Measurements from ENCODE around the gene RPLP2. TPM values are rescaled to one million over a fixed set of nuclear protein-coding genes. Genes with fewer than 3 reads are reported as not detected.

Gene RPLP2
- total RNA-seq, 1 experiment from 2014 or later, result 2,582 TPM

GRCh38 chr11:795634-796564 is 13.9 kb upstream of the RPLP2 start:
- Mint-ChIP-seq H3K4me1 (peaks cover 16% of the 10 kb centered on the region), H3K27ac (no peak overlapping the region), H3K9me3 (no peaks in the 10 kb centered on the region), H3K4me3 (no peak overlapping the region), H3K36me3 (no peaks in the 10 kb centered on the region), H3K27me3 (ENCODE audit: low read depth) (no peaks in the 10 kb centered on the region)
- POLR2A ChIA-PET, result interaction anchor here (0.5 to 1.7 kb wide), 4 partner anchors 12 to 100 kb away, joined by 4 to 8 read pairs (median 5); partner anchors contain the start of genes RPLP2 and TMEM80
- no peak for TF ChIP-seq ZNF512 (CRISPR knock-in tag; IDR thresholded peaks at IDR 0.05; ENCODE audit: borderline replicate concordance)
- peak; percentile 2; the same call in 1 of the 2 replicates for ATAC-seq
- DNase-seq (ENCODE audit: low spot score), result no peak
- CTCF ChIA-PET, result interaction anchor here (0.9 to 2.1 kb wide), 3 partner anchors 8 to 12 kb away, joined by 5 to 13 read pairs (median 7); no protein-coding TSS in a partner anchor

GRCh38 chr11:796565-797295 is 13.0 kb upstream of the RPLP2 start:
- H3K27me3 Mint-ChIP-seq (ENCODE audit: low read depth), result no peaks in the 10 kb centered on the region
- H3K4me3 Mint-ChIP-seq, result peak overlapping the region; percentile 76
- CTCF ChIA-PET, result interaction anchor here (1.1 to 2.1 kb wide), 2 partner anchors 13 to 70 kb away, joined by 3 to 13 read pairs; no protein-coding TSS in a partner anchor
- H3K36me3 Mint-ChIP-seq, result no peaks in the 10 kb centered on the region
- no peak for DNase-seq (ENCODE audit: low spot score)
- TF ChIP-seq ZSCAN18 (CRISPR knock-in tag; IDR thresholded peaks at IDR 0.05) (no peak), PREB (CRISPR knock-in tag; IDR thresholded peaks at IDR 0.05; ENCODE audit: borderline replicate concordance) (no peak), ZNF263 (CRISPR knock-in tag; IDR thresholded peaks at IDR 0.05; ENCODE audit: low read depth) (no peak)
- ATAC-seq, result no peak
- H3K4me1 Mint-ChIP-seq, result peaks cover 13% of the 10 kb centered on the region
- H3K27ac Mint-ChIP-seq, result 0 out of 2 replicates have a peak overlapping the region, but pooled peaks have one; percentile 45
- POLR2A ChIA-PET, result interaction anchor here (1.3 to 1.7 kb wide), 3 partner anchors 13 to 20 kb away, joined by 3 to 8 read pairs (median 4); partner anchors contain the start of genes GATD1 and RPLP2
- H3K9me3 Mint-ChIP-seq, result no peaks in the 10 kb centered on the region

- H3K36me3 Mint-ChIP-seq, result no peaks in the 10 kb centered on the region
- peaks cover 13% of the 10 kb centered on the region for H3K4me1 Mint-ChIP-seq
- CTCF ChIA-PET, result interaction anchor here (1.1 to 2.1 kb wide), 2 partner anchors 13 to 71 kb away, joined by 3 to 13 read pairs; no protein-coding TSS in a partner anchor
- ATAC-seq (peak; percentile 32), DNase-seq (ENCODE audit: low spot score) (peak; percentile 72)
- no peaks in the 10 kb centered on the region for H3K27me3 Mint-ChIP-seq (ENCODE audit: low read depth)
- POLR2A ChIA-PET, result interaction anchor here (1.3 to 1.7 kb wide), 3 partner anchors 12 to 21 kb away, joined by 3 to 8 read pairs (median 4); partner anchors contain the start of genes GATD1 and RPLP2
- H3K4me3 Mint-ChIP-seq, result peak overlapping the region; percentile 76
- H3K9me3 Mint-ChIP-seq, result no peaks in the 10 kb centered on the region
- no peak overlapping the region for H3K27ac Mint-ChIP-seq
- TF ChIP-seq ZNF423 (CRISPR knock-in tag; IDR thresholded peaks at IDR 0.05) (peak; percentile 60; the same call in 1 of the 2 replicates), ETV6 (CRISPR knock-in tag; IDR thresholded peaks at IDR 0.05) (0 out of 2 replicates have a peak, but pooled peaks have one; percentile 12), ESRRA (CRISPR knock-in tag; IDR thresholded peaks at IDR 0.05; ENCODE audit: borderline replicate concordance) (no peak), HMGXB4 (CRISPR knock-in tag; IDR thresholded peaks at IDR 0.05) (no peak), MAX (CRISPR knock-in tag; IDR thresholded peaks at IDR 0.05) (peak; percentile 59; the same call in 1 of the 2 replicates), TEAD4 (CRISPR knock-in tag; IDR thresholded peaks at IDR 0.05) (no peak), RELA (CRISPR knock-in tag; IDR thresholded peaks at IDR 0.05; ENCODE audit: borderline replicate concordance) (0 out of 2 replicates have a peak, but pooled peaks have one; percentile 20), STAT6 (CRISPR knock-in tag; conservative IDR thresholded peaks at IDR 0.05; ENCODE audit: low read depth) (no peak), TEAD1 (CRISPR knock-in tag; IDR thresholded peaks at IDR 0.05) (no peak), FOXK1 (CRISPR knock-in tag; IDR thresholded peaks at IDR 0.05) (peak; percentile 44; the same call in 1 of the 2 replicates)
Observed at GRCh38 chr11:797296-798092, 12.3 kb upstream of the RPLP2 start.
